Fibroblast of lung (primary cell): ENCODE measurements around the gene ZNRF4.

ENCODE experiments used
- CTCF ChIP-seq, 2 donors: IDR thresholded peaks in 1 of 2; conservative IDR thresholded peaks in 1 of 2; 1 replicate in 1 of 2; 2 replicates in 1 of 2; pipeline ENCODE4 v1.5.1; 2011 to 2012; ENCODE audit warnings: low read length in 2 of 2, control low read depth in 1 of 2, inconsistent platforms in 1 of 2, low read depth in 1 of 2, mild to moderate bottlenecking in 1 of 2
- EZH2 ChIP-seq: IDR thresholded peaks from 2 replicates; pipeline ENCODE4 v1.5.1; 2012; ENCODE audit warnings: low read length, control low read depth, mild to moderate bottlenecking; ENCODE audit errors: missing control alignments

GRCh38 chr19:5497297-5497696 is 42.1 kb downstream of the ZNRF4 start:
- TF ChIP-seq CTCF (conservative IDR thresholded peaks at IDR 0.05 in 1 of 2, IDR thresholded peaks at IDR 0.05 in 1 of 2; ENCODE audit: low read depth in 1 of 2, low read length in 2 of 2) = no peak
- TF ChIP-seq EZH2 = no peak
